HepG2 (cell line): ENCODE results near the gene CENPK. TPM values are rescaled to one million over a fixed set of nuclear protein-coding genes. Genes with fewer than 3 reads are reported as not detected.

ENCODE experiments used
- AHR ChIP-seq: IDR thresholded peaks from 2 replicates; pipeline ENCODE4 v1.6.1; 2018; ENCODE audit warnings: missing genetic modification reagents, missing compliant biosample characterization
- DNMT3B ChIP-seq: conservative IDR thresholded peaks from 2 replicates; pipeline ENCODE4 v1.6.1; 2016; ENCODE audit warnings: missing biosample characterization, control low read depth
- GATA4 ChIP-seq: sonication (generic); IDR thresholded peaks from 2 replicates; pipeline ENCODE4 v1.6.1; 2016; ENCODE audit warnings: antibody characterized with exemption, low read depth, borderline replicate concordance
- GTF3A ChIP-seq: sonication (generic); formaldehyde crosslinking; conservative IDR thresholded peaks from 2 replicates; pipeline ENCODE4 v1.4.0; 2020; ENCODE audit warnings: mild to moderate bottlenecking, missing genetic modification reagents
- NR3C1 ChIP-seq: sonication (generic); formaldehyde crosslinking; IDR thresholded peaks from 2 replicates; pipeline ENCODE4 v1.4.0; 2020; ENCODE audit warnings: missing genetic modification reagents
- RARA ChIP-seq: IDR thresholded peaks from 2 replicates; pipeline ENCODE4 v1.6.1; 2016; ENCODE audit warnings: missing genetic modification reagents, missing compliant biosample characterization
- REPIN1 ChIP-seq: sonication (generic); formaldehyde crosslinking; IDR thresholded peaks from 2 replicates; pipeline ENCODE4 v1.8.0; 2022; ENCODE audit warnings: missing genetic modification reagents, low read depth, mild to moderate bottlenecking, borderline replicate concordance
- STAG1 ChIP-seq: sonication (generic); formaldehyde crosslinking; IDR thresholded peaks from 2 replicates; pipeline ENCODE4 v1.4.0; 2020; ENCODE audit warnings: missing genetic modification reagents
- TCF7L2 ChIP-seq: IDR thresholded peaks from 2 replicates; pipeline ENCODE4 v1.6.1; 2011; ENCODE audit warnings: mild to moderate bottlenecking, low read depth, low read length, moderate library complexity
- U2AF1 ChIP-seq: fragments of 200-400 bp; formaldehyde crosslinking; optimal IDR thresholded peaks from 2 replicates; pipeline ENCODE3; 2017; ENCODE audit warnings: mild to moderate bottlenecking, low read depth, low read length
- XBP1 ChIP-seq: sonication (generic); formaldehyde crosslinking; IDR thresholded peaks from 2 replicates; pipeline ENCODE4 v1.5.0; 2020; ENCODE audit warnings: missing genetic modification reagents
- ZIK1 ChIP-seq: sonication (generic); formaldehyde crosslinking; IDR thresholded peaks from 2 replicates; pipeline ENCODE4 v1.5.0; 2020; ENCODE audit warnings: mild to moderate bottlenecking, low read depth, missing genetic modification reagents, borderline replicate concordance
- ZMYM3 ChIP-seq: sonication (generic); formaldehyde crosslinking; IDR thresholded peaks from 2 replicates; pipeline ENCODE4 v1.5.1; 2020; ENCODE audit warnings: mild to moderate bottlenecking, missing genetic modification reagents
- ZNF101 ChIP-seq: sonication (generic); formaldehyde crosslinking; IDR thresholded peaks from 2 replicates; pipeline ENCODE4 v1.4.0; 2020; ENCODE audit warnings: mild to moderate bottlenecking, low read depth, missing genetic modification reagents, borderline replicate concordance
- polyA plus RNA-seq, 8 experiments: library from polyadenylated mRNA; depleted of rRNA in 3 of 8; stranded (reverse) in 7 of 8; unstranded in 1 of 8; fragments of >200 nt; fragmentation: Illumina TruSeq in 4 of 8; extraction: Trizol in 4 of 8; gene quantifications; 2 replicates each; pipeline versions ENCODE4 v1.2.1 to v1.2.3, GENCODE V29; 2011 to 2016; ENCODE audit warnings: low read depth in 4 of 8, missing spikeins in 1 of 8, mixed read lengths in 1 of 8; ENCODE audit not compliant: insufficient read depth in 1 of 8
- total RNA-seq, 5 experiments: library from RNA; depleted of rRNA; stranded (reverse); fragments of >200 nt; fragmentation: Illumina TruSeq; extraction: Trizol; gene quantifications; 2 replicates each; pipeline ENCODE4 v1.2.3, GENCODE V29; 2016; ENCODE audit warnings: low read depth in 1 of 5
- TF ChIP-seq, protein P1 (sequence below): sonication (generic); formaldehyde crosslinking; IDR thresholded peaks from 2 replicates; pipeline ENCODE4 v1.9.0; 2021; ENCODE audit warnings: missing genetic modification reagents, borderline replicate concordance
- TF ChIP-seq, protein P2 (sequence below): sonication (generic); formaldehyde crosslinking; IDR thresholded peaks from 2 replicates; pipeline ENCODE4 v1.4.0; 2020; ENCODE audit warnings: missing genetic modification reagents, borderline replicate concordance
- TF ChIP-seq, protein P3 (sequence below), 2 experiments: sonication (generic) in 1 of 2; formaldehyde crosslinking in 1 of 2; IDR thresholded peaks; 2 replicates each; pipeline versions ENCODE4 v1.5.1 to v1.6.1; 2011 to 2020; ENCODE audit warnings: borderline replicate concordance in 1 of 2, low read depth in 1 of 2, low read length in 1 of 2, mild to moderate bottlenecking in 1 of 2, missing genetic modification reagents in 1 of 2, moderate library complexity in 1 of 2
- TF ChIP-seq, protein P4 (sequence below): sonication (generic); formaldehyde crosslinking; IDR thresholded peaks from 2 replicates; pipeline ENCODE4 v1.4.0; 2020; ENCODE audit warnings: mild to moderate bottlenecking, low read depth, missing genetic modification reagents

CENPK gene
- total and polyA plus RNA-seq, 2 of the 13 experiments (the other 11 are each of a cell fraction or from before 2014, with no cell fraction given): 14.3 to 54.4 TPM

DNA sequence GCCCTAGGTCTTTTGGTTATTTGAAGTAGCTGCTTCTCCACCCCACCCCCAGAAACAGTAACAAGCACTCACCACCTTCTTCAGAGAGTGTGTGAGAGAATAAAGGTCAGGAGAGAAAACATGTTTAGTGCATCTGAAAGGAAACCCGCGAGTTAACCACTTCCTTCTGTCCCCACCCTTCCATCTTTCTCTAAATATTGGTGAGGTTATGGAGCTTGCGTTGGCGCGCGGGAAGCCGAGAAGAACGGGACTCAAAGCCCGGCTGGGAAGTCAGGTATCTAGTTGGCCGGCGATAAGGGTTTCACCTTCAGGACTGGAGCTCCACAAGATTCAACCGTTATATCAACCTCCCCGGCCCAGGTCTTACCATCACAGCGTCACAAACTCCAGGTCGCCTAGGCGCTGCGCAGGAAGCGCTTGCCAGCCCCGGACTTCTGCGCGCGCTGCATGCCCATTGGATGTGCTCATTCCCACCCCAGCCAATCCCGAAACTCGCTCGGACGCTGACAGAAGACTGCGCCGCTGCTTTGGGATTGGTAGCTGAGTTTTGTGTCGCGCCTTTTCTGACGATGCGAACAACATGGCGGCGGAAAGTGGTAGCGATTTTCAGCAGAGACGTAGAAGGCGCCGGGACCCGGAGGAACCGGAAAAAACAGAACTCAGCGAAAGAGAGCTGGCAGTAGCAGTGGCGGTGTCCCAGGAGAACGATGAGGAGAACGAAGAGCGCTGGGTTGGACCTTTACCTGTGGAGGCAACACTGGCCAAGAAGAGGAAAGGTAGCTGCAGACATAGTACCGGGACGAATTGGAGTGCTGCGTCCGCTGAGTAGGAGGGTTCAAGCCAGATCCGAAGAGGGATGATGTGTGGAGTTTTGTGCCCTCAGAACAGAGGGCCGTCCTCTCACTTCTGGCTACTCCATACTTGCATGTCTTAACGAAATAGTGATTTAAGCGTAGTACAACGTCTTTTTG, at the start of gene CENPK, which contains the start of gene PPWD1 (continued):
- TF ChIP-seq, protein P1, sequence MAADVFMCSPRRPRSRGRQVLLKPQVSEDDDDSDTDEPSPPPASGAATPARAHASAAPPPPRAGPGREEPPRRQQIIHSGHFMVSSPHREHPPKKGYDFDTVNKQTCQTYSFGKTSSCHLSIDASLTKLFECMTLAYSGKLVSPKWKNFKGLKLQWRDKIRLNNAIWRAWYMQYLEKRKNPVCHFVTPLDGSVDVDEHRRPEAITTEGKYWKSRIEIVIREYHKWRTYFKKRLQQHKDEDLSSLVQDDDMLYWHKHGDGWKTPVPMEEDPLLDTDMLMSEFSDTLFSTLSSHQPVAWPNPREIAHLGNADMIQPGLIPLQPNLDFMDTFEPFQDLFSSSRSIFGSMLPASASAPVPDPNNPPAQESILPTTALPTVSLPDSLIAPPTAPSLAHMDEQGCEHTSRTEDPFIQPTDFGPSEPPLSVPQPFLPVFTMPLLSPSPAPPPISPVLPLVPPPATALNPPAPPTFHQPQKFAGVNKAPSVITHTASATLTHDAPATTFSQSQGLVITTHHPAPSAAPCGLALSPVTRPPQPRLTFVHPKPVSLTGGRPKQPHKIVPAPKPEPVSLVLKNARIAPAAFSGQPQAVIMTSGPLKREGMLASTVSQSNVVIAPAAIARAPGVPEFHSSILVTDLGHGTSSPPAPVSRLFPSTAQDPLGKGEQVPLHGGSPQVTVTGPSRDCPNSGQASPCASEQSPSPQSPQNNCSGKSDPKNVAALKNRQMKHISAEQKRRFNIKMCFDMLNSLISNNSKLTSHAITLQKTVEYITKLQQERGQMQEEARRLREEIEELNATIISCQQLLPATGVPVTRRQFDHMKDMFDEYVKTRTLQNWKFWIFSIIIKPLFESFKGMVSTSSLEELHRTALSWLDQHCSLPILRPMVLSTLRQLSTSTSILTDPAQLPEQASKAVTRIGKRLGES (CRISPR knock-in tag): no peak
- TF ChIP-seq TCF7L2 (no peak), ZNF101 (CRISPR knock-in tag) (no peak), XBP1 (no peak), ZIK1 (CRISPR knock-in tag) (peak; percentile 77; the same call in 1 of the 2 replicates), REPIN1 (CRISPR knock-in tag) (peak; percentile 94), GTF3A (no peak), STAG1 (CRISPR knock-in tag) (0 out of 2 replicates have a peak, but pooled peaks have one; percentile 11), RARA (CRISPR knock-in tag) (no peak), U2AF1 (no peak), GATA4 (no peak), ZMYM3 (CRISPR knock-in tag) (no peak), NR3C1 (CRISPR knock-in tag) (no peak), DNMT3B (CRISPR knock-in tag) (no peak; the same call in 1 of the 2 replicates), AHR (CRISPR knock-in tag) (no peak)
- TF ChIP-seq, protein P2, sequence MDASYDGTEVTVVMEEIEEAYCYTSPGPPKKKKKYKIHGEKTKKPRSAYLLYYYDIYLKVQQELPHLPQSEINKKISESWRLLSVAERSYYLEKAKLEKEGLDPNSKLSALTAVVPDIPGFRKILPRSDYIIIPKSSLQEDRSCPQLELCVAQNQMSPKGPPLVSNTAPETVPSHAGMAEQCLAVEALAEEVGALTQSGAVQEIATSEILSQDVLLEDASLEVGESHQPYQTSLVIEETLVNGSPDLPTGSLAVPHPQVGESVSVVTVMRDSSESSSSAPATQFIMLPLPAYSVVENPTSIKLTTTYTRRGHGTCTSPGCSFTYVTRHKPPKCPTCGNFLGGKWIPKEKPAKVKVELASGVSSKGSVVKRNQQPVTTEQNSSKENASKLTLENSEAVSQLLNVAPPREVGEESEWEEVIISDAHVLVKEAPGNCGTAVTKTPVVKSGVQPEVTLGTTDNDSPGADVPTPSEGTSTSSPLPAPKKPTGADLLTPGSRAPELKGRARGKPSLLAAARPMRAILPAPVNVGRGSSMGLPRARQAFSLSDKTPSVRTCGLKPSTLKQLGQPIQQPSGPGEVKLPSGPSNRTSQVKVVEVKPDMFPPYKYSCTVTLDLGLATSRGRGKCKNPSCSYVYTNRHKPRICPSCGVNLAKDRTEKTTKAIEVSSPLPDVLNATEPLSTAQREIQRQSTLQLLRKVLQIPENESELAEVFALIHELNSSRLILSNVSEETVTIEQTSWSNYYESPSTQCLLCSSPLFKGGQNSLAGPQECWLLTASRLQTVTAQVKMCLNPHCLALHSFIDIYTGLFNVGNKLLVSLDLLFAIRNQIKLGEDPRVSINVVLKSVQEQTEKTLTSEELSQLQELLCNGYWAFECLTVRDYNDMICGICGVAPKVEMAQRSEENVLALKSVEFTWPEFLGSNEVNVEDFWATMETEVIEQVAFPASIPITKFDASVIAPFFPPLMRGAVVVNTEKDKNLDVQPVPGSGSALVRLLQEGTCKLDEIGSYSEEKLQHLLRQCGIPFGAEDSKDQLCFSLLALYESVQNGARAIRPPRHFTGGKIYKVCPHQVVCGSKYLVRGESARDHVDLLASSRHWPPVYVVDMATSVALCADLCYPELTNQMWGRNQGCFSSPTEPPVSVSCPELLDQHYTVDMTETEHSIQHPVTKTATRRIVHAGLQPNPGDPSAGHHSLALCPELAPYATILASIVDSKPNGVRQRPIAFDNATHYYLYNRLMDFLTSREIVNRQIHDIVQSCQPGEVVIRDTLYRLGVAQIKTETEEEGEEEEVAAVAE: peak; percentile 97
- TF ChIP-seq, protein P3, sequence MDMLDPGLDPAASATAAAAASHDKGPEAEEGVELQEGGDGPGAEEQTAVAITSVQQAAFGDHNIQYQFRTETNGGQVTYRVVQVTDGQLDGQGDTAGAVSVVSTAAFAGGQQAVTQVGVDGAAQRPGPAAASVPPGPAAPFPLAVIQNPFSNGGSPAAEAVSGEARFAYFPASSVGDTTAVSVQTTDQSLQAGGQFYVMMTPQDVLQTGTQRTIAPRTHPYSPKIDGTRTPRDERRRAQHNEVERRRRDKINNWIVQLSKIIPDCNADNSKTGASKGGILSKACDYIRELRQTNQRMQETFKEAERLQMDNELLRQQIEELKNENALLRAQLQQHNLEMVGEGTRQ (IDR thresholded peaks at IDR 0.05; ENCODE audit: low read depth, low read length): no peak
- TF ChIP-seq, protein P3 (CRISPR knock-in tag; IDR thresholded peaks at IDR 0.05; ENCODE audit: borderline replicate concordance): no peak
- TF ChIP-seq, protein P4, sequence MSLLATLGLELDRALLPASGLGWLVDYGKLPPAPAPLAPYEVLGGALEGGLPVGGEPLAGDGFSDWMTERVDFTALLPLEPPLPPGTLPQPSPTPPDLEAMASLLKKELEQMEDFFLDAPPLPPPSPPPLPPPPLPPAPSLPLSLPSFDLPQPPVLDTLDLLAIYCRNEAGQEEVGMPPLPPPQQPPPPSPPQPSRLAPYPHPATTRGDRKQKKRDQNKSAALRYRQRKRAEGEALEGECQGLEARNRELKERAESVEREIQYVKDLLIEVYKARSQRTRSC (CRISPR knock-in tag): no peak
